ENCODE results near the gene FSTL4.

DNA sequence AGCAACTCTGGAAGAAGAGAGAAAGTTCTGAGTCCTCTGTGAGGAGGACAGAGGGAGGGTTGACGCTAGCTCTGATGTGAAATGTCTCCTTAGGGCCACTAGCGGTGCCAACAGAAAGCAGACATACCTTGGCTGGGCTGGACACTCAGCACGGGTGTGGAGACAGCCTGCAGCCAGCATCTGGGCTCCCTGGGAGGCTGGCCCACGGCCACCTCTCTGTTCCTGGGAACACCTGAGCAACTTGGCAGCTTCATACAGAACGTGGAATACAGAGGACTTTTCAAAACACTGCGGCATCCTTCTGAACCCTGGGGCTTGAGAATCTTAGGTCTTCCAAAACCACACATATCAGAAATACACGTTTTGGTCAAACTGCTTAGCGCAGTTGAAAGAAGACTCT, 269.1 kb downstream of the FSTL4 start:
- TF ChIP-seq, protein P1, sequence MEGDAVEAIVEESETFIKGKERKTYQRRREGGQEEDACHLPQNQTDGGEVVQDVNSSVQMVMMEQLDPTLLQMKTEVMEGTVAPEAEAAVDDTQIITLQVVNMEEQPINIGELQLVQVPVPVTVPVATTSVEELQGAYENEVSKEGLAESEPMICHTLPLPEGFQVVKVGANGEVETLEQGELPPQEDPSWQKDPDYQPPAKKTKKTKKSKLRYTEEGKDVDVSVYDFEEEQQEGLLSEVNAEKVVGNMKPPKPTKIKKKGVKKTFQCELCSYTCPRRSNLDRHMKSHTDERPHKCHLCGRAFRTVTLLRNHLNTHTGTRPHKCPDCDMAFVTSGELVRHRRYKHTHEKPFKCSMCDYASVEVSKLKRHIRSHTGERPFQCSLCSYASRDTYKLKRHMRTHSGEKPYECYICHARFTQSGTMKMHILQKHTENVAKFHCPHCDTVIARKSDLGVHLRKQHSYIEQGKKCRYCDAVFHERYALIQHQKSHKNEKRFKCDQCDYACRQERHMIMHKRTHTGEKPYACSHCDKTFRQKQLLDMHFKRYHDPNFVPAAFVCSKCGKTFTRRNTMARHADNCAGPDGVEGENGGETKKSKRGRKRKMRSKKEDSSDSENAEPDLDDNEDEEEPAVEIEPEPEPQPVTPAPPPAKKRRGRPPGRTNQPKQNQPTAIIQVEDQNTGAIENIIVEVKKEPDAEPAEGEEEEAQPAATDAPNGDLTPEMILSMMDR (IDR thresholded peaks at IDR 0.05), result no peak
- TF ChIP-seq EP300 (IDR thresholded peaks at IDR 0.05), result no peak

All from ovary (tissue), 3 donors.